ENCODE data around the gene MYH2.

GRCh38 chr17:10513299-10514067, 36.0 kb downstream of the MYH2 start:
- TF ChIP-seq POLR2A (IDR thresholded peaks at IDR 0.05; ENCODE audit: low read depth) (no peak), CTCF (IDR thresholded peaks at IDR 0.05) (no peak), POLR2AphosphoS5 (IDR thresholded peaks at IDR 0.05) (no peak)

Measured in esophagus muscularis mucosa (tissue), 3 donors.